K562 (cell line): ENCODE measurements around the gene MRPL4. TPM values are rescaled to one million over a fixed set of nuclear protein-coding genes. Genes with fewer than 3 reads are reported as not detected.

ENCODE experiments used
- ATAC-seq: fragments of 200-7000 bp; cut with Tn5 transposase; 3 replicates; pipeline ENCODE4 v1.9.1; 2020; ENCODE audit warnings: moderate library complexity
- BruUV-seq: library from RNA; stranded (reverse); fragments of 400-500 nt; replicated peaks from 2 replicates; lab custom pipeline; 2021; lab: Mats Ljungman, UMichigan
- CTCF ChIA-PET: fragments of 300-600 bp; formaldehyde crosslinking; extraction: SDS; loops from one replicate; lab custom pipeline; 2021; ENCODE audit warnings: low intra/inter-chr PET ratio; lab: Yijun Ruan, JAX
- POLR2A ChIA-PET: fragments of 300-600, 350-650 bp; sonication (Branson Sonifier 250); formaldehyde crosslinking; extraction: SDS; loops from one replicate; lab custom pipeline; 2021; ENCODE audit warnings: antibody characterized with exemption, inconsistent platforms; lab: Yijun Ruan, JAX
- DNase-seq, 4 experiments: peaks; one replicate each; pipeline versions ENCODE4 v3.0.0 to v3.0.0-alpha.2; 2011 to 2018; ENCODE audit warnings: low spot score in 3 of 4, mixed read lengths in 3 of 4; ENCODE audit errors: extremely low read depth in 1 of 4
- FAIRE-seq: peaks from 2 replicates; lab custom pipeline; 2011; peaks lifted over from hg19 to GRCh38; lab: Jason Lieb, UNC
- H2AFZ ChIP-seq: 2 replicates; pipeline ENCODE4 v1.6.0; 2011; ENCODE audit warnings: low read depth, low read length, control low read depth, inconsistent platforms
- H3K27ac ChIP-seq: fragments of 200-600 bp; 3 replicates; pipeline ENCODE4 v1.8.0; 2011; ENCODE audit warnings: low read depth, mild to moderate bottlenecking, control low read depth, inconsistent platforms, low read length, moderate library complexity, mixed read lengths; ENCODE audit errors: extremely low read depth
- H3K27me3 ChIP-seq, 2 experiments: fragments of 300-600 bp in 1 of 2; 2 replicates in 1 of 2; 3 replicates in 1 of 2; pipeline versions ENCODE4 v1.6.0 to v1.8.0; 2011; ENCODE audit warnings: inconsistent platforms in 2 of 2, low read length in 2 of 2, mild to moderate bottlenecking in 1 of 2, mixed read lengths in 1 of 2, moderate library complexity in 1 of 2; ENCODE audit not compliant: control insufficient read depth in 2 of 2, insufficient read depth in 2 of 2
- H3K36me3 ChIP-seq: fragments of 300-600 bp; 3 replicates; pipeline ENCODE4 v1.8.0; 2011; ENCODE audit warnings: mild to moderate bottlenecking, low read length, inconsistent platforms; ENCODE audit not compliant: control insufficient read depth, insufficient read depth
- H3K4me1 ChIP-seq, 2 experiments: fragments of 200-600 bp in 1 of 2; replicated peaks in 1 of 2; 2 replicates in 1 of 2; 3 replicates in 1 of 2; pipeline versions ENCODE4 v1.5.1 to v1.8.0; 2011; ENCODE audit warnings: inconsistent platforms in 2 of 2, low read length in 2 of 2, mild to moderate bottlenecking in 1 of 2, mixed read lengths in 1 of 2, moderate library complexity in 1 of 2; ENCODE audit not compliant: control insufficient read depth in 2 of 2, insufficient read depth in 2 of 2
- H3K4me2 ChIP-seq: 2 replicates; pipeline ENCODE4 v1.6.1; 2011; ENCODE audit warnings: low read length, control low read depth, inconsistent platforms, mixed read lengths; ENCODE audit not compliant: insufficient read depth
- H3K4me3 ChIP-seq: fragments of 200-600 bp; sonication (generic), shearing (Covaris generic); 2 replicates; pipeline ENCODE4 v1.5.1; 2016; ENCODE audit warnings: control low read depth, inconsistent platforms
- H3K79me2 ChIP-seq: fragments of 200-600 bp; 3 replicates; pipeline ENCODE4 v1.8.0; 2011; ENCODE audit warnings: low read length, inconsistent platforms; ENCODE audit not compliant: control insufficient read depth, insufficient read depth
- H3K9ac ChIP-seq, 2 experiments: 2 replicates each; pipeline versions ENCODE4 v1.6.0 to v1.6.1; 2011; ENCODE audit warnings: low read depth in 2 of 2, low read length in 2 of 2, control low read depth in 1 of 2, inconsistent platforms in 1 of 2, mild to moderate bottlenecking in 1 of 2, mixed read lengths in 1 of 2; ENCODE audit not compliant: insufficient read depth in 1 of 2
- H3K9me1 ChIP-seq: one replicate; pipeline ENCODE4 v1.6.0; 2011; ENCODE audit warnings: inconsistent platforms, mild to moderate bottlenecking, low read length, moderate library complexity; ENCODE audit not compliant: control insufficient read depth, insufficient read depth
- H3K9me3 ChIP-seq: replicated peaks from 2 replicates; pipeline ENCODE4 v1.5.1; 2011; ENCODE audit warnings: low read depth, low read length, inconsistent platforms; ENCODE audit not compliant: control insufficient read depth, insufficient read depth
- H4K20me1 ChIP-seq: replicated peaks from 2 replicates; pipeline ENCODE4 v1.6.1; 2011; ENCODE audit warnings: low read length, inconsistent platforms, mixed read lengths; ENCODE audit not compliant: control insufficient read depth, insufficient read depth
- ARID3B ChIP-seq: fragments of 250-450 bp; sonication (Bioruptor Pico); IDR thresholded peaks from 2 replicates; pipeline ENCODE4 v1.4.0; 2020; ENCODE audit warnings: borderline replicate concordance
- CTCF ChIP-seq, 3 experiments: IDR thresholded peaks in 2 of 3; conservative IDR thresholded peaks in 1 of 3; 2 replicates each; pipeline ENCODE4 v1.5.1; 2011 to 2012; ENCODE audit warnings: low read length in 3 of 3, mild to moderate bottlenecking in 3 of 3, control low read depth in 2 of 3, improper control_type of control experiment in 1 of 3, inconsistent platforms in 1 of 3, low read depth in 1 of 3, mixed read lengths in 1 of 3, moderate library complexity in 1 of 3; ENCODE audit not compliant: insufficient read depth in 2 of 3
- ESRRA ChIP-seq: fragments of 450-650 bp; IDR thresholded peaks from 2 replicates; pipeline ENCODE4 v1.6.1; 2014; ENCODE audit warnings: low read depth, mild to moderate bottlenecking, moderate library complexity, borderline replicate concordance
- JUND ChIP-seq, 2 experiments: IDR thresholded peaks; 2 replicates in 1 of 2; 3 replicates in 1 of 2; pipeline ENCODE4 v1.6.1; 2011; ENCODE audit warnings: borderline replicate concordance in 2 of 2, low read depth in 2 of 2, low read length in 2 of 2, improper control_type of control experiment in 1 of 2, missing biosample characterization in 1 of 2, missing genetic modification characterization in 1 of 2, missing genetic modification reagents in 1 of 2
- NCOA1 ChIP-seq: fragments of 450-650 bp; IDR thresholded peaks from 2 replicates; pipeline ENCODE4 v1.6.1; 2016; ENCODE audit warnings: low read depth
- NELFE ChIP-seq: IDR thresholded peaks from 2 replicates; pipeline ENCODE4 v1.6.1; 2011; ENCODE audit warnings: mild to moderate bottlenecking; ENCODE audit not compliant: insufficient read depth, insufficient read length
- NFE2 ChIP-seq: IDR thresholded peaks from 2 replicates; pipeline ENCODE4 v1.6.1; 2014; ENCODE audit warnings: antibody characterized with exemption, low read depth
- PML ChIP-seq: IDR thresholded peaks from 2 replicates; pipeline ENCODE4 v1.6.1; 2012; ENCODE audit warnings: low read length, inconsistent platforms
- RAD51 ChIP-seq: fragments of 450-650 bp; IDR thresholded peaks from 2 replicates; pipeline ENCODE4 v1.7.1; 2016; ENCODE audit warnings: low read depth, mild to moderate bottlenecking, borderline replicate concordance
- SMC3 ChIP-seq: conservative IDR thresholded peaks from 2 replicates; pipeline ENCODE4 v1.6.1; 2011; ENCODE audit warnings: low read depth, low read length, improper control_type of control experiment; ENCODE audit not compliant: insufficient read depth
- YY1 ChIP-seq, 3 experiments: IDR thresholded peaks; 2 replicates each; pipeline ENCODE4 v1.6.1; 2011; ENCODE audit warnings: low read length in 2 of 3, mild to moderate bottlenecking in 2 of 3, moderate library complexity in 2 of 3, borderline replicate concordance in 1 of 3, control low read depth in 1 of 3, low read depth in 1 of 3; ENCODE audit not compliant: insufficient read depth in 3 of 3, insufficient replicate concordance in 2 of 3, control insufficient read depth in 1 of 3, insufficient read length in 1 of 3; ENCODE audit errors: extremely low read depth in 1 of 3
- WGBS: fragments of 100-300 bp; shearing (Covaris generic); methylation state at CpG from one replicate; pipeline ENCODE4 v1.1.6; 2016; ENCODE audit warnings: low coverage, mixed read lengths; ENCODE audit not compliant: insufficient coverage; ENCODE audit errors: missing lambda C conversion rate; 5-methylcytosine and 5-hydroxymethylcytosine counted together
- in situ Hi-C: fragments of 300-500 bp; cut with MboI; formaldehyde crosslinking; loops from 4 replicates; pipeline ENCODE4 v1.15.0; 2018; ENCODE audit warnings: inconsistent platforms, mixed read lengths
- intact Hi-C: fragments of 100-400 bp; cut with micrococcal nuclease; formaldehyde crosslinking; loops from 2 replicates; pipeline ENCODE4 v1.14.2; 2022
- polyA plus RNA-seq, 8 experiments: library from polyadenylated mRNA; depleted of rRNA in 4 of 8; stranded (reverse) in 5 of 8; unstranded in 3 of 8; fragments of >200 nt; fragmentation: Nextera tagmentation in 2 of 8; fragmentation: Illumina TruSeq in 1 of 8; extraction: Ambion mirVana in 2 of 8; extraction: Trizol in 1 of 8; gene quantifications; 2 replicates each; pipeline versions ENCODE4 v1.2.1 to v1.2.3, GENCODE V29; 2011 to 2014; ENCODE audit warnings: inconsistent platforms in 1 of 8, missing spikeins in 1 of 8
- total RNA-seq, 7 experiments: library from RNA; depleted of rRNA in 6 of 7; stranded (reverse); fragments of >200 nt in 6 of 7; fragmentation: Illumina TruSeq in 2 of 7; extraction: Trizol in 2 of 7; gene quantifications; 2 replicates each; pipeline versions ENCODE4 v1.2.1 to v1.2.3, GENCODE V29; 2011 to 2021; ENCODE audit warnings: low replicate concordance in 1 of 7

MRPL4 gene
- total and polyA plus RNA-seq, 9 of the 15 experiments (the other 6 are each of a cell fraction or from before 2014, with no cell fraction given) = 1.4 to 239 (median 64.9) TPM

DNA sequence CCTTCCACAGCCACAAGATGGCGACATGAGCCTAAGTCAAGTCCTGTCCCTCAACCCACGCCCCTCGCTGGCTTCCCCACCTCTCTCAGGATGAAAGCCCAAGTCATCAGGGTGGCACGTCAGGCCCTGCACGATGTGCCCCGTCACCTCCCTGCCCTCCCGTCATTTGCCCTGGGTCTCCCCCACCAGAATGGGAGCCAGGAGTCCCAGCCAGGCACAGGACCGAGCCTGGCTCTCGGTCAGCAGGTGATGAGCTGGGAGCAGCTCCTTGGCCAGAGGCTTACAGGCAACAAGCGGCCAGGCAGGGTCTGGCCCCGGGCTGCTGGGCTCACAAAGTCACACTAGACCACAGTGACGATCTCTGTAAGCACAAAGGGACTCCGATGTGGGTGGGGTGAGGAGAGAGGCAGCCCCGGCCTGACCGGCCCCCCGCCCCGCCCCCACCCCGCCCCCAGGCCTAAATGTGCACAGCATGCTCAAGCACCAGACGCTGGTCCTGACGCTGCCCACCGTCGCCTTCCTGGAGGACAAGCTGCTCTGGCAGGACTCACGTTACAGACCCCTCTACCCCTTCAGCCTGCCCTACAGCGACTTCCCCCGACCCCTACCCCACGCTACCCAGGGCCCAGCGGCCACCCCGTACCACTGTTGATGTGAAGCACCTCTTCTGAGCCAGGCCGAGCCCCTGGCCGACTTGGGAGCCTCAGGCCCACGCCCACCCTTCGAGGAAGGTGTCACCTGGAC is 7.3 kb downstream of the MRPL4 start:
- no TSS peak for BruUV-seq
- FAIRE-seq (peak; percentile 94), ATAC-seq (peak; percentile 90), DNase-seq (peak; percentile 60 to 94 (median 67))
- WGBS = 60% methylated on average over 23 of the region's 32 CpGs
- CTCF ChIA-PET = interaction anchor here (0.5 to 5.5 kb wide), 2 partner anchors 131 to 134 kb away, joined by 3 to 72 read pairs; no protein-coding TSS in a partner anchor
- peaks cover 51% of the 10 kb centered on the region for H3K36me3 ChIP-seq
- H3K4me2 ChIP-seq = no peak overlapping the region
- H3K79me2 ChIP-seq = peaks cover 4% of the 10 kb centered on the region; the same call in 2 of the 3 replicates
- intact Hi-C loops = loop anchor here (2.0 kb wide), 1 partner anchor 129 kb away; no protein-coding TSS in a partner anchor
- POLR2A ChIA-PET = interaction anchor here (0.5 to 3.4 kb wide), 17 partner anchors 8 to 1233 kb away, joined by 3 to 23 read pairs (median 4); partner anchors contain the start of genes CDC37, DNMT1, ICAM1 and MRPL4
- H4K20me1 ChIP-seq = no peaks in the 10 kb centered on the region; the same call in 1 of the 2 replicates
- peaks cover 5 to 34% of the 10 kb centered on the region in 2 experiments; a peak in 3 of 5 replicates for H3K4me1 ChIP-seq
- H2AFZ ChIP-seq = no peak overlapping the region
- no peaks in the 10 kb centered on the region for H3K27me3 ChIP-seq
- H3K9me1 ChIP-seq = no peaks in the 10 kb centered on the region
- peak overlapping the region in 1 of 2 experiments; percentile 23; a peak in 1 of 4 replicates for H3K9ac ChIP-seq
- in situ Hi-C loops = no loop called here
- no peak overlapping the region for H3K4me3 ChIP-seq
- H3K9me3 ChIP-seq = no peaks in the 10 kb centered on the region
- H3K27ac ChIP-seq = no peak overlapping the region
- TF ChIP-seq SMC3 (peak; percentile 77), YY1 (IDR thresholded peaks at IDR 0.05; ENCODE audit: borderline replicate concordance in 1 of 3, control insufficient read depth in 1 of 3, extremely low read depth in 1 of 3, insufficient read depth in 3 of 3, insufficient read length in 1 of 3, insufficient replicate concordance in 2 of 3, low read depth in 1 of 3, low read length in 2 of 3) (no peak), NELFE (no peak), JUND (IDR thresholded peaks at IDR 0.05; ENCODE audit: borderline replicate concordance, low read depth, low read length) (no peak), JUND (tag; IDR thresholded peaks at IDR 0.05; ENCODE audit: borderline replicate concordance, low read depth, low read length) (no peak), ESRRA (peak; percentile 62), RAD51 (no peak), ARID3B (CRISPR knock-in tag) (no peak), CTCF (IDR thresholded peaks at IDR 0.05 in 2 of 3, conservative IDR thresholded peaks at IDR 0.05 in 1 of 3; ENCODE audit: insufficient read depth in 2 of 3, low read depth in 1 of 3, low read length in 3 of 3) (peak; percentile 78 to 87 (median 85)), NCOA1 (no peak), PML (no peak), NFE2 (no peak)
